H9 (cell line): ENCODE data around the gene IFNAR2. TPM values are rescaled to one million over a fixed set of nuclear protein-coding genes. Genes with fewer than 3 reads are reported as not detected.

ENCODE experiments used
- DNase-seq: peaks from one replicate; pipeline ENCODE4 v3.0.0-alpha.2; 2017
- H2AFZ ChIP-seq: one replicate; pipeline ENCODE4 v1.6.1; 2013; ENCODE audit warnings: mild to moderate bottlenecking, low read length, control low read depth, moderate library complexity
- H2AK5ac ChIP-seq: 2 replicates; pipeline ENCODE4 v1.6.1; 2013; ENCODE audit warnings: low read length, control low read depth, mixed read lengths; ENCODE audit not compliant: insufficient read length
- H2BK120ac ChIP-seq: one replicate; pipeline ENCODE4 v1.6.1; 2013; ENCODE audit warnings: low read depth, mild to moderate bottlenecking, low read length, control low read depth, inconsistent platforms; ENCODE audit not compliant: poor library complexity, severe bottlenecking
- H2BK12ac ChIP-seq: 2 replicates; pipeline ENCODE4 v1.6.1; 2013; ENCODE audit warnings: low read length, control low read depth, mixed read lengths, low read depth; ENCODE audit not compliant: insufficient read length
- H2BK15ac ChIP-seq: 2 replicates; pipeline ENCODE4 v1.6.1; 2013; ENCODE audit warnings: low read depth, low read length, control low read depth
- H2BK20ac ChIP-seq: one replicate; pipeline ENCODE4 v1.6.1; 2013; ENCODE audit warnings: low read depth, mild to moderate bottlenecking, low read length, control low read depth, inconsistent platforms; ENCODE audit not compliant: poor library complexity, severe bottlenecking
- H2BK5ac ChIP-seq: 2 replicates; pipeline ENCODE4 v1.6.1; 2013; ENCODE audit warnings: low read length, control low read depth, mixed read lengths; ENCODE audit not compliant: insufficient read length
- H3K14ac ChIP-seq: 2 replicates; pipeline ENCODE4 v1.6.1; 2013; ENCODE audit warnings: low read length, control low read depth; ENCODE audit not compliant: insufficient read depth
- H3K18ac ChIP-seq: 2 replicates; pipeline ENCODE4 v1.6.1; 2013; ENCODE audit warnings: low read depth, mild to moderate bottlenecking, mixed read lengths, low read length, control low read depth; ENCODE audit not compliant: insufficient read length
- H3K23ac ChIP-seq: 2 replicates; pipeline ENCODE4 v1.6.1; 2013; ENCODE audit warnings: low read length, control low read depth, mixed read lengths, low read depth; ENCODE audit not compliant: insufficient read length
- H3K23me2 ChIP-seq: 2 replicates; pipeline ENCODE4 v1.6.1; 2013; ENCODE audit warnings: low read depth, mild to moderate bottlenecking, mixed read lengths, low read length, control low read depth; ENCODE audit not compliant: insufficient read length, poor library complexity, severe bottlenecking
- H3K27ac ChIP-seq: 2 replicates; pipeline ENCODE4 v1.5.1; 2013; ENCODE audit warnings: low read length, control low read depth, mixed read lengths, low read depth; ENCODE audit not compliant: insufficient read length
- H3K27me3 ChIP-seq: 2 replicates; pipeline ENCODE4 v1.6.1; 2013; ENCODE audit warnings: low read length, control low read depth, inconsistent platforms; ENCODE audit not compliant: insufficient read depth
- H3K4ac ChIP-seq: 2 replicates; pipeline ENCODE4 v1.6.1; 2013; ENCODE audit warnings: low read depth, mild to moderate bottlenecking, control low read depth, inconsistent platforms, low read length, moderate library complexity
- H3K4me1 ChIP-seq: 2 replicates; pipeline ENCODE4 v1.6.1; 2013; ENCODE audit warnings: low read length, control low read depth, inconsistent platforms; ENCODE audit not compliant: insufficient read depth
- H3K4me2 ChIP-seq: 2 replicates; pipeline ENCODE4 v1.6.1; 2013; ENCODE audit warnings: low read length, control low read depth, mixed read lengths; ENCODE audit not compliant: insufficient read length, insufficient read depth
- H3K56ac ChIP-seq: 2 replicates; pipeline ENCODE4 v1.6.1; 2013; ENCODE audit warnings: low read depth, mild to moderate bottlenecking, mixed read lengths, low read length, control low read depth; ENCODE audit not compliant: insufficient read length
- H3K79me1 ChIP-seq: 2 replicates; pipeline ENCODE4 v1.6.1; 2013; ENCODE audit warnings: low read depth, mild to moderate bottlenecking, moderate library complexity, low read length, control low read depth, inconsistent platforms; ENCODE audit not compliant: insufficient read depth, poor library complexity, severe bottlenecking
- H3K79me2 ChIP-seq: 2 replicates; pipeline ENCODE4 v1.6.1; 2013; ENCODE audit warnings: low read length, control low read depth, inconsistent platforms; ENCODE audit not compliant: insufficient read depth
- H3K9ac ChIP-seq: 2 replicates; pipeline ENCODE4 v1.6.1; 2013; ENCODE audit warnings: low read length, control low read depth, mixed read lengths; ENCODE audit not compliant: insufficient read length; ENCODE audit errors: extremely low read depth
- H3K9me3 ChIP-seq: one replicate; pipeline ENCODE4 v1.6.1; 2013; ENCODE audit warnings: low read depth, low read length, inconsistent platforms; ENCODE audit not compliant: control insufficient read depth
- H3T11ph ChIP-seq: one replicate; pipeline ENCODE4 v1.6.1; 2013; ENCODE audit warnings: mild to moderate bottlenecking, low read length, control low read depth, inconsistent platforms
- H4K20me1 ChIP-seq: one replicate; pipeline ENCODE4 v1.6.1; 2013; ENCODE audit not compliant: control insufficient read depth, insufficient read length, insufficient read depth
- H4K5ac ChIP-seq: 2 replicates; pipeline ENCODE4 v1.6.1; 2013; ENCODE audit warnings: low read depth, mild to moderate bottlenecking, mixed read lengths, low read length, control low read depth; ENCODE audit not compliant: insufficient read length
- H4K8ac ChIP-seq: replicated peaks from 2 replicates; pipeline ENCODE4 v1.6.1; 2013; ENCODE audit warnings: low read length, control low read depth, mixed read lengths, low read depth; ENCODE audit not compliant: insufficient read length
- H4K91ac ChIP-seq: 2 replicates; pipeline ENCODE4 v1.6.1; 2013; ENCODE audit warnings: low read depth, mild to moderate bottlenecking, moderate library complexity, mixed read lengths, low read length, control low read depth; ENCODE audit not compliant: insufficient read length
- H3K27ac Mint-ChIP-seq, 3 experiments: 2 replicates in 2 of 3; 3 replicates in 1 of 3; pipeline ENCODE4 v1.8.0; 2020 to 2021; ENCODE audit warnings: mixed read lengths in 3 of 3, mild to moderate bottlenecking in 1 of 3, moderate library complexity in 1 of 3
- H3K27me3 Mint-ChIP-seq: 2 replicates; pipeline ENCODE4 v1.8.0; 2021; ENCODE audit warnings: low read depth, mild to moderate bottlenecking, moderate library complexity, mixed read lengths
- H3K36me3 Mint-ChIP-seq, 3 experiments: 2 replicates in 2 of 3; 3 replicates in 1 of 3; pipeline ENCODE4 v1.8.0; 2020 to 2021; ENCODE audit warnings: low read depth in 3 of 3, mixed read lengths in 3 of 3; ENCODE audit not compliant: insufficient read depth in 1 of 3
- H3K4me1 Mint-ChIP-seq, 2 experiments: 2 replicates each; pipeline ENCODE4 v1.8.0; 2020; ENCODE audit warnings: mixed read lengths in 2 of 2
- H3K4me3 Mint-ChIP-seq, 2 experiments: 2 replicates in 1 of 2; 3 replicates in 1 of 2; pipeline ENCODE4 v1.8.0; 2020 to 2021; ENCODE audit warnings: mild to moderate bottlenecking in 2 of 2, mixed read lengths in 2 of 2, moderate library complexity in 1 of 2
- H3K9me3 Mint-ChIP-seq, 2 experiments: 2 replicates in 1 of 2; 3 replicates in 1 of 2; pipeline ENCODE4 v1.8.0; 2020; ENCODE audit warnings: mild to moderate bottlenecking in 2 of 2, mixed read lengths in 2 of 2, moderate library complexity in 1 of 2
- WGBS: extraction: QIAGEN DNeasy Blood & Tissue Kit; methylation state at CpG from one replicate; pipeline ENCODE4 v1.1.7; 2013; ENCODE audit warnings: missing lambda C conversion rate, low lambda C conversion rate, mixed read lengths; ENCODE audit not compliant: insufficient read length; ENCODE audit errors: extremely low coverage; 5-methylcytosine and 5-hydroxymethylcytosine counted together
- total RNA-seq: library from RNA; stranded (reverse); gene quantifications from 2 replicates; pipeline ENCODE4 v1.2.1, GENCODE V29; 2021
- TF ChIP-seq, protein P1 (sequence below): fragments of 200-600 bp; sonication (generic); conservative IDR thresholded peaks from 3 replicates; pipeline ENCODE4 v1.8.0; 2021; ENCODE audit warnings: antibody characterized with exemption, mild to moderate bottlenecking

The IFNAR2 gene
- total RNA-seq, 1 experiment from 2014 or later = 14.4 TPM

DNA sequence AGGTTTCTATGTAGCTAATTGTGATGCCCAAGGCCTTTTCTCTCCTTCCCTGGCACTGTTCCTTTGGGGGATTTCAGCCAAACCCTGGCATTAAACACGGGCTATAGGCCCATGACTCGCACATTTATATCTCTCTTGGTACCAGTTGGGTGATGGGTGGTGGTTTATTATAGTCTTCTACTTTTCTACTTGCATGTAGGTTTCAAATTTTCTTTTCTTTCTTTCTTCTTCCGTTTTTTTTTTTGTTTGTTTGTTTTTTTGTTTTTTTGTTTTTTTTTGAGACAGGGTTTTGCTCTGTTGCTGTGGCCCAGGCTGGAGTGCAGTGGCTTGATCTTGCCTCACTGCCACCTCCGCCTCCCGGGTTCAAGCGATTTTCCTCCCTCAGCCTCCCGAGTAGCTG lies 37.5 kb downstream of the IFNAR2 start:
- H3K27me3 Mint-ChIP-seq = peaks cover 15% of the 10 kb centered on the region
- Histone ChIP-seq H3K56ac (no peak overlapping the region), H2BK120ac (no peak overlapping the region), H3K9me3 (no peaks in the 10 kb centered on the region), H3K23me2 (no peaks in the 10 kb centered on the region), H2AFZ (no peak overlapping the region), H2BK12ac (no peak overlapping the region), H2AK5ac (no peak overlapping the region), H2BK15ac (no peak overlapping the region), H3K4me1 (no peaks in the 10 kb centered on the region), H3K4me2 (peak overlapping the region; percentile 53), H4K5ac (no peak overlapping the region), H3K4ac (no peak overlapping the region), H3K18ac (no peak overlapping the region), H3K27me3 (no peaks in the 10 kb centered on the region), H3K79me1 (no peaks in the 10 kb centered on the region), H3K27ac (no peak overlapping the region), H3K14ac (no peak overlapping the region), H3T11ph (no peak overlapping the region), H3K79me2 (no peaks in the 10 kb centered on the region), H2BK20ac (no peak overlapping the region), H3K9ac (no peak overlapping the region), H3K23ac (no peak overlapping the region), H4K91ac (no peak overlapping the region), H4K20me1 (no peaks in the 10 kb centered on the region), H2BK5ac (no peak overlapping the region), H4K8ac (no peak overlapping the region)
- TF ChIP-seq, protein P1, sequence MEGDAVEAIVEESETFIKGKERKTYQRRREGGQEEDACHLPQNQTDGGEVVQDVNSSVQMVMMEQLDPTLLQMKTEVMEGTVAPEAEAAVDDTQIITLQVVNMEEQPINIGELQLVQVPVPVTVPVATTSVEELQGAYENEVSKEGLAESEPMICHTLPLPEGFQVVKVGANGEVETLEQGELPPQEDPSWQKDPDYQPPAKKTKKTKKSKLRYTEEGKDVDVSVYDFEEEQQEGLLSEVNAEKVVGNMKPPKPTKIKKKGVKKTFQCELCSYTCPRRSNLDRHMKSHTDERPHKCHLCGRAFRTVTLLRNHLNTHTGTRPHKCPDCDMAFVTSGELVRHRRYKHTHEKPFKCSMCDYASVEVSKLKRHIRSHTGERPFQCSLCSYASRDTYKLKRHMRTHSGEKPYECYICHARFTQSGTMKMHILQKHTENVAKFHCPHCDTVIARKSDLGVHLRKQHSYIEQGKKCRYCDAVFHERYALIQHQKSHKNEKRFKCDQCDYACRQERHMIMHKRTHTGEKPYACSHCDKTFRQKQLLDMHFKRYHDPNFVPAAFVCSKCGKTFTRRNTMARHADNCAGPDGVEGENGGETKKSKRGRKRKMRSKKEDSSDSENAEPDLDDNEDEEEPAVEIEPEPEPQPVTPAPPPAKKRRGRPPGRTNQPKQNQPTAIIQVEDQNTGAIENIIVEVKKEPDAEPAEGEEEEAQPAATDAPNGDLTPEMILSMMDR = no peak
- H3K4me1 Mint-ChIP-seq = peaks cover 18 to 21% of the 10 kb centered on the region in 2 experiments
- H3K4me3 Mint-ChIP-seq = peak overlapping the region; percentile 70 to 84
- no CpG with 5 or more reads among the region's 7 CpGs for WGBS
- DNase-seq = no peak
- peaks cover 0 to 10% (median 4%) of the 10 kb centered on the region in 3 experiments; a peak in 4 of 7 replicates for H3K36me3 Mint-ChIP-seq
- H3K27ac Mint-ChIP-seq = no peak overlapping the region; a peak in 1 of 7 replicates
- H3K9me3 Mint-ChIP-seq = no peaks in the 10 kb centered on the region
